ENCODE measurements around the gene GLMP.

The GLMP gene

DNA sequence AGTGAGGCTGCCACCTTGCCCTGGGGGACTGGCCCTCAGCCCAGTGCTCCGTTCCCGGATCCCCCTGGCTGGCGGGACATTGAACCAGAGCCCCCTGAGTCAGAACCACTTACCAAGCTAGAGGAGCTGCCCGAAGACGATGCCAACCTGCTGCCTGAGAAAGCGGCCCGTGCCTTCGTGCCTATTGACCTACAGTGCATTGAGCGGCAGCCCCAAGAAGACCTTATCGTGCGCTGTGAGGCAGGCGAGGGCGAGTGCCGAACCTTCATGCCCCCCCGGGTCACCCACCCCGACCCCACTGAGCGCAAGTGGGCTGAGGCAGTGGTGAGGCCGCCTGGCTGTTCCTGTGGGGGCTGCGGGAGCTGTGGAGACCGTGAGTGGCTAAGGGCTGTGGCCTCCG, 10.0 kb downstream of the GLMP start:
- no peak for DNase-seq

DNA sequence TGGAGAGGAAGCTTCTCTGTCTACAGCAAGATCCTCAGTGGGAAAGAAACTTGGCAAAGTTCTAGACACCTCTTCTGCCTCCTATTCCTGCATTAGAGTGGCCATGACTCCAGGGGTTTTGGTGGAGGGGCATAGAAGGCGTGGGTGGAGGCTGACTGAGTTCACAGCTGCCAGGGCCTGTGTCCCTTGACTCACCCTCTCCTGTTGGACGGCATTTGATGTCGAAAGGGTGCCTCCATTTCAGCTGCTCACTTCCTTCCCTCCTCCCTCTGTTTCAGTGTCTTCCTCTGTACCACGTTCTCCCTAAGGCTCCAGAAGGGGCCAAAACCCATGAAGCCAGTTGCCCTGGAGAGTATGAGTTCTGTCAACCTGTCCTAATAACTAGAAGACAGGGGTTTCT, 10.7 kb downstream of the GLMP start:
- DNase-seq, result no peak

DNA sequence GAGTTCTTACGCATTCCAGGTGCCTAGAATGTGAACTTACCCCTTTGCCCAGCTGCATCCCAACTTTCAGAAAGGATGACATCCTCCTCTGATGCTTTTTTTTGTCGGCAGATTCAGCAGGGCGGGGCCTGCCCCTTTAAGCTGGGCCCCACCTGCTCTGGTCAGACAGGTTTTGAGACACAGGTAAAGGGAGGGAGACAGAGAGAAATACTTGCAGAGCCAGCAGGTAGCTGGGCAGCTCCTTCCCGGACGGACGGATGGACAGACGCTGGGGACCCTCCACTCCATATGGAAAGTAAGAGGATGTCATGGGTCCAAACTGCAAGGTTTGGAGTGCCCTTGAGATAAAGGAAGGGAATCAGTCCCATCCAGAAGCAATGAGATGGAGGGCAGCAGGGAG, 11.4 kb downstream of the GLMP start, which contains the start of gene TMEM79:
TMEM79 (plus strand) TSS at position 214 of the 400 bp plus-strand sequence. CDS start 902 bp downstream, outside the sequence.
- DNase-seq, result no peak

DNA sequence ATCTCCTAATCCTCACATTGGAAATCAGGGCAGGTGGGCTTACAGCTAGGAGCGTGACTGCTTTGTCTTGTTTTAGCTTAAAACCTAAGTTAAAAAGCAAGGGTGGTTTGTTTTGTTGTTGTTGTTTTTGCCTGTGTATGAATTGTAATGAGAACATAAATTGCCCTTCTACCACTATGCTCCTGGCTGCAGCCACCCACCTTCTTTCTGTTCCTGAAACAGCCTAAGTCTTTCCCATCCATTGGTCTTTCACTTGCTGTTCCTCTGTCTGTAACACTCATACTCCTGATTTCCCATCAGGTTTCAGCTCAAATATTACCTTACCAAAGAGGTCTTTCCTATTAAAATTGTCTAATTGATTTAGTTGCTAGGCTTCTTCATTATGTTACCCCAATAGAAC, 12.0 kb downstream of the GLMP start:
- no peak for DNase-seq

DNA sequence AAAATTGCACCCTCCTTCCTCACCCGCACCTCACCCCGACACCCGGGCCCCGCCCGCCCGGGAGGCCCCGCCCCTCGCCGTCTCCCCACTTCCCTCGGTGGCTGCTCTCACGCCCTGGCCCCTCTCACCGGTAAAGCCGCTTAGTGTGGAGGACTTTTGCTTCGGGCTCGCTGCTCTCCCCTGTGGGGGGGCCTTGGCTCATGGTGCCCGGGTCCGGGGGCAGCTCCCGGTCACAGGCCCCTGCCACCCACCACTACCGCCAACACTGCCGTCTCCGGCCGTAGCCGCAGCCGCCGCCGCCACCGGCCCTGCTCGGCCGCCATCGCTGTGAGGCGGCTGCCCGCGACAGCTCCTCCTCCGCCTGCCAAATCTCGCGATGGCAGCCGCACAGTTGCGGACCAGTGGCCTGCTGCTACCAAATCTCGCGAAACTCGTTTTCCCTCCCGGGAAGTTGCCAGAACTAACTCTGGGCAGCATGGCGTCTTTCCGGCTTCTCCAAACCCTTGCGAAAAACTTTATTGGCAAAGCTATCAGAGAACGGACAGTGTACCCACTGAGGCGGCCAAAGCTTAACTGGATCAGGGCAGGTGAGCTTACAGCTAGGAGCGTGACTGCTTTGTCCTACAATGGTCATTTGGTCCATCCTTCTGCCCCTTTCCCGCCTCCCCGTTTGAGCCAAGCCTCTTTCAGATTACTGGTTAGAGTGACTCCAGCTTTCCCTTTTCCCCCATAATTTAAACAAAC, 12.8 kb downstream of the GLMP start, which contains the start of gene SMG5:
SMG5 (minus strand) TSS at position 347 of the 744 bp plus-strand sequence; CDS start at position 202, 145 bp downstream.
- DNase-seq, result peak; percentile 92

DNA sequence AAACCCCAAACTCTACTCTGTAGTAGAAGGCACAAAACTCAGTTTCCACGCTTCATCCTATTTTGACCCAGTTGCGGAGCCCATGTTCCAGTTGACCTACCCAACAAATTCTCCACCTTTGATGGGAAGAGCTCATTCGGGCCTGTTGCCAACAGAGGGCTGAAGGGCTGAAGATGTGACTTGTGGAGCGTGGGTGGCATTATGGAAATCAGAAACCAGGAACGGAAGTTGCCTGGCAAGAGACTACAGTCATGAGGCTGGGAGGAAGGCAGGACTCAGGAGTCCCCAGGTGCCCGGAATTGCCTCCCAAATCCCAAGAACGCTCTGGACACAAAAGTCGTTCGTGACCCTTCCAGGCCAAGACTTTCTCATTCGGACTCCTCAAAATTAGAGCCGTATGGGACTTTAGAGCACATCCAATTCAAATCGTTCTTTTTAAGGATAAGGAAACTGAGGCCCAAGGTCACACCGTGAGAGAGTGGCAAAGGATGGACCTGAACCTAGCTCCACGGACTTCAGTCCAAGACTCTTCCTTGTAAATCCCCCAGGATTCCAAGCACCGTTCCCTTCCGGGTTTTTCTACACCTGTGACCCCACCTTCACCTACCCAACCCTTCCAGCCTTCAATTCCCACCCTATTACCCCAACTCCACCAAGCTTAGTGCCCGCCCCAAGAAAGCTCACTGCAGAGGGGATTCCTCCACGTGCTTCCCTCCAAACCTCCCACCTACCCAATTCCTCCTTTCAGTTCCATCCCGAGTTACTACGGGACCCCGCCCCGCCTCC, 13.6 kb downstream of the GLMP start:
- no peak for DNase-seq

DNA sequence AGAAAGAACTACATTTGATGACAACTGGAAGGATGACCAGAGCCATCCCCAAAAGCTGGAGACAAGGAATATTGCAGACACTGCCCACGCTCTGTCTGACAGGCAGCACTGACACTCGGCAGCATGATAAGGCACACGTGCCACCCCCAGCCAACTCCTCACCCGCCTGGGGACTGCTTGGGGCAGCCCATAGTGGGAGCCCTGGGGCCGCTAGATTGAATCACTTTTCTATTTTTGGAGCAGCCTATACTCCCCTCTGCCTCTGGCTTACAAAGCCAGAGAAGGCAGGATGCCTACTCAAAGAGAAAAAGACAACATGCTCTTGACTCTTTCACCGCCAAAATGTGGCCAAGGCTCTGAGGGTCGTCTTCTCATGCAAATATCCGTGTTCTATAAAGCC, 14.2 kb downstream of the GLMP start:
- DNase-seq, result peak; percentile 35

DNA sequence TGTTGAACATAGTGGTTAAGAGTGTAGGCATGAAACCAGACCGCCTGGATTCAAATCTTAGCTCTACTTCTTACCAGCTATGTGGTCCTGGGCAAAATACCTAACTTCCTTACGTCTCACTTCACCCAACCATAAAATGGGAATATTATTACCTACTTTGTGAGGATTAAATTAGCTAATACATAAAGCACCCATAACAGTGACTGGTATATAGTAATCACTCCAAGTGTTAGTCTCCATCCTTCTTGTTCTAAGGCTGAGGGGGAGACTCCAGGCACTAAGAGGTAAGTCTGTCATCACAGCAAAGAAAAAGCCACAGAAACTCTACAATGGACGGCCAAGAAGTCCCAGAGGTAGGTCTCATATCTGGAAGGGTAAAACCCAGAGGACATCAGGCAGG, 15.6 kb downstream of the GLMP start:
- DNase-seq, result no peak

DNA sequence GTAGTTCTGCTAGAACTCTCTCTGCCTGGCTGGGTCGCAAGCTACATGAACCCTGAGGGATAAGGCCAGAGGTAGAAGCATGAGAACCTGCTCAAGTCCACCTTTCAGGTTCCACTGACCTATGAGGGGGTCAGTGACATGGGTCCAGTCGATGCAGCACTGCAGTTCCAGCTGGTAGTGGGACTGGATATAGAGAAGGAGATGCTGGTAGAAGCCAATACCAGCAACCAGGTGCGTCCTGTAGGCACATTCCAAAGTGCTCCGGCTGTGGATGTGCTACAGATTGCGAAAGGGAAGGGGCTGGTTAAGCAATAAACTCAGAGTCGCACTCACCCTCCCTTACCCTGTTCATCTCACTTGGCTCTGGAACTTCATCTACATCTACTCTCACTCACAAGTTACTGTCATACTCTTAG, 18.5 kb downstream of the GLMP start:
- no peak for DNase-seq

DNA sequence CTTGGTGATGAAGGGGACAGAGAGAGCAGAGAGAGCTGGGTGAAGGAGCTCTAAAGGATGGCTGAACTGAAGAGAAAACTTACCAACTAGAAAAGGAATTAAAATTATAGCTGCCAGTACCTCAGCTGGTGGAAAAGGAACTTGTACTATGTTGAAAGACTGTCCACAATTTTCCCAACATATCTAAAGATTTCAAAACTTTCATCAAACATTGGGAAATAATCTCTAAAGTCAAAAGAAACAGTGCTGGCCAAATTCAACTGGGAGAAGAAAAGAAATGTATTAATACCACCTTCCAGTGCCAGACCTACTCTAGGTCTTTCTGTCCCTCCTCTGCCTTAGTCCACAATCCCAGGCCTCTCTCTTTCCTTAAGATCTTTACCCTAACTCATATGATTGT, 18.9 kb downstream of the GLMP start:
- DNase-seq, result no peak

DNA sequence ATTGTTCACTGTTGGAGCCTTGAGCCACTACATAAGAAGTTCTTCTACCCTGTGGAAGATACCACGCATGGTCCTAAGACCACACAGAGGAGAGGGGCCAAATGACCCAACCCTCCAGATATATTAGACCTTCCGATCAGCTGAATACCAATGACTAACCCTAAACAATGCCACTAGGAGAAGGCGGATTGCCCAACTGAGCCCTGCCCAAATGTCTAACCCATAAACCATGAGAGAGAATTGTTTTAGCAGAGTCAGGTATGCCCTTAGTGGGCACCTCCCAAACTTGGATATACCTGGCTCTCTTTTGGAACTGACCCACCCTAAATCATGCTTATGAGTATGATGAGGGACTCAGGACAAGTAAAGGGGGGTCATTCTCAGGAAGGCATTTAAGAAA, 25.2 kb downstream of the GLMP start:
- DNase-seq, result no peak

DNA sequence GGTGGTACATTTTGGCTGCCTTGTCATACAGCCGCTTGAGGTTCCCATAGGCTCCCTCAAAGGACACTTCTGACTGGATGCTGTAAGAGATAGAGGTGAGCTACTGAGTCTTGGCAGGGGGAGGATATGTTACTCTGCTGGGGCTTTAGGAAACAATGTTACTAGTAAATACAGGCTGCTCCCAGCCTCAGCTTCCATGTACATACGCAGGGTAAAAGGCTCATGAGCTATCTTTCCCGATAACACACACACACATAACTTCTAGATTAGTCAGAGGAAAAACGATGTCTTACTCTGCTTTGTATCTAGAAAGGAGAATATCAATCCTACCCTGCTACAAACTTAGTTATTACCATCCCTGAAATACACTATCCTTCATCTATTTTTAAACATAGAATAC, 27.1 kb downstream of the GLMP start:
- no peak for DNase-seq

DNA sequence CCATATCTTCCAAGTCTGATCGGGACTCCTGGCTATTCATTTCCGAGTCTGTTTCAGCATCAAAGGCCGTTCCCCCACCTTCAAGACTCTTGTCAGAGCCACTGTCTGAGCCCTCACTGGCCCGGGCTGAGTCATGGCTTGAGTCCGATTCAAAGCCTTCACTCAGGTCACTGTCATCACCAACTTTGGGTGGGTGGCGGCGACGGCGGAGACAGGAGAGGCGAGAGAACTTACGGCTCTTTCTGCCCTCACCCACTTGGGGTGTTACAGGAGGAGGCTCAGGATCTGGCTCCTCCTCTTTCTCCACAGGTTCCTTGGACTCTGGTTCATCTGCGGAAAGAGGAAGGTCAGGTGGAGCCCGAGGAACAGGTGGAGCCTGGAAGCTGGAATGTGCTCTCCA, 29.4 kb downstream of the GLMP start:
- no peak for DNase-seq

DNA sequence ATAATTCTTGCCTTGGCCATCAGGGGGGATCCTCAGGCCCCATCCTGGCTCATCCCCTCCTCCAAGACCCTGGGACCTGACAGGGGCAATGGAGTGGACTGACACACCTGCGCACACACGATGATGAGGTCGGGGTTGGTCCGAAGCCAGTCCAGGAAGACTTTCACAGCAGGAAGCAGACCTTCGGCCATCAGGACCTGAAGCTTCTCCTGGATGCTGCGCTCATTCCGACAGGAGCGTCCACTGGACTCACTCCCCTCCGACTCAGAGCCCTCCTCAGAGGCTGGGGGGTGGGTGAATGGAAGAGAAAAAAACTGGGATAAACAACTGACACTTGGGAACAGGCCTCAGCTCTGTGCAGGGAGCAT, 32.2 kb downstream of the GLMP start:
- no peak for DNase-seq

DNA sequence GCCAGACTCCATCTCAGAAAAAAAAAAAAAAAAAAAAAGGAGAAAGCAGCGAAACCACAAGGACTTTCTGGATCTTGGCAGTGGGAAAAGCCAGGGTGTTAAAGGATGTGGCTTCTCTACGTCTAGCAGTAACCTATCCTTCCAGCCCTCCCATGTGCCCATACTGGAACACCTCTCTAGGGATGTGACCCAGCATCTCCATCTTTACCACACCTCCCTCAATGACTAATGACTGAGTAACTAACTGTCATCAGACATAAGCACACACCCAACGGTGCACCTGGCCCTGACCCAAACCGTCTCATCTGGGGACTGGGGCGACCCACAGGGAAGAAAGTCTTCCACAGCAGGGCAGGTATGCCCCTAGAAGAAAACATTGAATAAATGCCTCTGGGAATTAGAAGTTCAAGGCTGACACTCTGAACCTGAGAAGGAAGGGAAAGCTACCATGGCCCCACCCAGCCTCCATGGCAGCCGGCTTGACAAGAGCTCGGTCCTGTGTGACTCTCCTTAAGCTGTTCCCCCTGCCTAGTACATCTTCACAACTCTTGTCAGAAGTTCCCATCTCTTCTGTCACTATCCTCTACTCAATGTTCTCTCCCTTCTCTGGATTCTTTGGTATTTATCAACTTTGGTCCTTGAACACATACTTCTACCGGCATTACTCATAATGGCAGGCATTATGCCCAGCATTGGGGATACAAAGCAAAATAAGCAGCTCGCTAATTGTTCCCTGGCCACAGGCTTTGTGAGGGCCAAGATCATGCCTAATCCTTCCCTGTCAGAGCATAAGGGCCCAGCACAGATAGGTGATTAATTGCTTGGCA, 32.8 kb downstream of the GLMP start:
- no peak for DNase-seq

DNA sequence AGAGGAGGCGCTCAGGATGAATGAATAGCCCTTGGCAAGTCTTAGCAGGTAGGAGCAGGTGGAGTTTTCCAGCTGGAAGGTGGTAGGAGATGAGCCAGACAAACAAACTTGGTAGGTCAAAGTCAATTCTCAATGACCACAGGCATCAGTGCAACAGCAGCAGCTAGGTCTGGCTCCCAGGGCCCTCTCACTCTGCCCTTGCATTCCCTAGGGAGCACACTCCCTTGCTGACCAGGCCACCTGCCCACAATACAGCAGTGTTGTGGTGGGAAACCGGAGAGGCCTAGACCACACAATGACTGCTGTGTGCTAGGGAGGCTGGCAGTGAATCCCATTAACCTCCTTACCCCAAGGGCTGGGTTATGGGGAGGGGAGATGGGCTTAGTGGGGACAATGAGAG, 34.6 kb downstream of the GLMP start:
- no peak for DNase-seq

DNA sequence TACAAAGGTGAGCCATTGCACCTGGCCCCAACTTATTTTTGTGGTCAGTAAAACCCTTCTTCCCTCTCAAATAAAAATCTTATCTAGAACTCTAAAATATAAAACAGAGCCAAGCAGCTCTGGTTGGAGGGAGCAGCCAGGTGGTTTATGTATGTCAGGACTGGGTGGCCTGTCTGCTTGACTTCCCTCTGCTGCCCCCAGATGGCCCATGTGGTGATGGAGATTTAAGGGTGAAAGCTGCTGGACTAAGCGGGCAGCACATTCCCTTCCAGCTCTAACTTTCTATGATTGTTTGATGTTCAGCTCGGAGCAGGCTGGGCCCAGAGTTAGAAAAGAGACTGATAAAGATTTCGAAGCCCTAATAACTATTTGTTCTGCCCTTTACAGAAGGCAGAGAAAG, 35.7 kb downstream of the GLMP start:
- DNase-seq, result no peak

DNA sequence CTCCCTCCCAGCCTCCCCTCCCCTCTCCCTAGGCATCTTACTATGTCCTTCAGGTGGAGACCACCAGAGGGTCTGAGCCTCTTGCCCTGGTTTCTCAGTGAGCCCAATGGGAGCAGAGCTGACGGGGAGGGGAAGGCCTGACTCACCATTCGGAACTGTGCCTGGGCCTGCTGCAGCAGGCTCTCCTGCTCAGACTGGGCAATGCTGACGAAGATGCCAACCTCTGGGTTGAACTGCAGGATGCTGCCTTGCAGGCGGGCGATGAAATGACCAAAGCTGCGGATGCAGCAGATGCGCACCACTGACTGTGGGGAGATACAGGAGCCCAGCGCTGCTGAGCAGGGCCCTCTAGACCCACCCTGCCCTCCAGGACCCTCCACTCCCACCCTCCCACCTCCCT, 36.6 kb downstream of the GLMP start:
- DNase-seq, result no peak

DNA sequence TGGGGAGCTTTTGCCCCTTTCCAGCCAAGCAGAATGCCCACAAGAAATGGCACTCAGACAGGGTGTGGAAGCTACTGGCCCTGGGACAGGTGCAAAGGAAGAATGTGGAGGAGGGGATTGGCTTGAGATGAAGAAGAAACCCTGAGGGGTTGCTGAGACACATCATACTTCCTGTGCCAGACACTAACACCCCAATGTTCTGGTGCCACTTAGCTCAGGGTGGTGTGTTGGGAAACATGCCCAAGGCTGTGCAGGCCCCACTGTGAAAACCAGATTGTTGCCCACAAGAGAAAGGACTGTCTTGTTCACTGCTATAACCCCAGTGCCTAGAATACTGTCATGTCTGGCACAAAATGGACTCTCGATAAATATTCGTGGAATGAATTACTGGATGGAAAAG, 37.8 kb downstream of the GLMP start:
- no peak for DNase-seq

DNA sequence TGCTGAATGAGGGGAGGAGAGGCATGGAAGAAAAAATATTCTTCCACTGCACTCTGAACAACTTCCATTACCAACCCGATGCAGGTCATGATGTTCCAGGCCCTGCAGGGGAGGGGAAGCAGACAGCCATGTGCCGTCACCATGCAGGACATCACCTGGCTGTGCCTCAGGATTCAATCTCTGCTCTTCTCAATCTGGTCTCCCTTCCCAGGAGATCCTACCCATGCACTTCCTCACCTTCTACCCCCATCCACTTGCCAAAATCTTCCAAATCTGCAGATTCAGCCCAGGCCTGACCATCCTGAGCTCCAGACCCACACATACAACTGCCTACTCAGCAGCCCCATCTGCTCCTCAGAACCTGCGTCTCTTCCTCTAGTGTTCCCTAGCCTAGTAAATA, 41.8 kb downstream of the GLMP start:
- DNase-seq, result no peak

DNA sequence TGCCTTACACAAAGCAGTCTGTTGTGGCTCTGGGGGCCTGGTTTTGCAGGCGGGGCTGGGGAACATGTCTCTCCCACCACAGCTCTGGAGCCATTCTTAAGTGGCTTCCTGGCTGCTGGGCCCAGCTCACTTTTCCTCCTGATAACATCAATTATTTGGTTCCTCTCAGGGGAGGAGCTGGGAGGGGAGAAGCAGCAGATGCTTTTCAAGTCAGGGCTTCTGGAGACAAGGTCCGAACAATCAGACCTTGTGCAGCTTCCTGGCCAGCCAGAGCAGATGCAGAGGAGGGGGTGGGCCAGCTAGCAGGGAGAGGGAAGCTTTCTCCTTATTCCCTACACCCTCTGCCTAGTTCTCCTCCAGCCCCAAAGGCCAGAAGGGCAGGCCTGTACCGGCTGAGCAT, 44.0 kb downstream of the GLMP start:
- DNase-seq, result no peak

DNA sequence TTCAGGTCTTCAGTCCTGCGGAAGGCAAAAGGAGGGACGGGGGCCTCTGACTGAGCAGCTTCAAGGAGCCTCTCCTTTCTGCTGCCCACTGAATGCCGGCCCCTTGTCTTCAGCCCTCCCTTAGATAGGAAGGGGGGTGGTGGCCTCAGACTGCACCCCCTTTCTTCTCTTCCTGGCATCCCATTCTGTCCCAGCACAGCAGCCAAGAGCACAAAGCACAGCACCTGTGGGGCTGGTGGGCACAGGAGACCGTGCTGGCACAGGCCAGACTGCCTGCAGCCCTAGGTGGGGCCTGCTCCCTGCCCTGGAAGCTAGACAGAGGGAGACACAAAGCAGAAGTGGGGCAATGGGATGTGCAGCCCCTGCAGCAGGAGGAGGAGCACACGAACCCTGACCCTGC, 45.9 kb downstream of the GLMP start:
- no peak for DNase-seq

DNA sequence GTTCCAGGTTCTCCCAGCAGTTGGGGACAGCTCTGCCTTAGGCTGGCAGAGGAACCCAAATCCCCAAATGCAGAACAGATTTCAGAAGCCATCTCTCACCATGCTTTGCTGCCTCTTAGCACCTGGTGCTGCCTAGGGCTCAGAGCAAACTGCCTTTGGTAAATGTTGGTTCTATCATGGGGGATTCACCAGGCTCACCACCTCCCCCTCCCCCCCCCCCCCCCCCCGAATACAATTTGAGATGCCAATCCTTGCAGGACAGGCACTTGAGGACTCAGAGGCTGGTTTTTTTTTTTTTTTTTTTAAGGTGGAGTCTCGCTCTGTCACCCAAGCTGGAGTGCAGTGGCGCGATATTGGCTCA, 47.2 kb downstream of the GLMP start:
- no peak for DNase-seq
